ENCODE data around the gene UBB. TPM values are rescaled to one million over a fixed set of nuclear protein-coding genes. Genes with fewer than 3 reads are reported as not detected.
A peak's percentile ranks its signal among the peaks of the same experiment; 100 is the strongest.

UBB gene
- total RNA-seq, 1 donor from 2014 or later: 1,031 TPM

DNA sequence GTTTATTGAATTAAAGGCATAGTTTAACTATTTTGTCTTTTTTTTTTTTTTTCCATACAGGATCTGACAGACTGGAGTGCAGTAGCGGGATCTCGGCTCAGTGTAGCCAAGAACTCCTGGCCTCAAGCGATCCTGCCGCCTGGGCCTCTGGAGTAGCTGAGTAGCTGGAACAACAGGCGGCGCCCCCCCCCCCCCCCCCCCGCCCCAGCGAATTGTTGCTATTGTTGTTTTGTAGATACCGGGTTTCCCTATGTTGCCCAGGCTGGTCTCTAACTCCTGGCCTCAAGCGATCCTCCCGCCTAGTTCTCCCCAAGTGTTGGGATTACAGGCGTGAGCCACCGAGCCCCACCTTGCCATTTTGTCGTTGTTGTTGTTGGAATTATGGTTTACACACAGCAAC, 26.3 kb upstream of the UBB start:
- CTCF ChIA-PET: interaction anchor here (0.7 to 1.6 kb wide), 2 partner anchors 10 to 68 kb away, joined by 3 to 6 read pairs; no protein-coding TSS in a partner anchor
- TF ChIP-seq, protein P1, sequence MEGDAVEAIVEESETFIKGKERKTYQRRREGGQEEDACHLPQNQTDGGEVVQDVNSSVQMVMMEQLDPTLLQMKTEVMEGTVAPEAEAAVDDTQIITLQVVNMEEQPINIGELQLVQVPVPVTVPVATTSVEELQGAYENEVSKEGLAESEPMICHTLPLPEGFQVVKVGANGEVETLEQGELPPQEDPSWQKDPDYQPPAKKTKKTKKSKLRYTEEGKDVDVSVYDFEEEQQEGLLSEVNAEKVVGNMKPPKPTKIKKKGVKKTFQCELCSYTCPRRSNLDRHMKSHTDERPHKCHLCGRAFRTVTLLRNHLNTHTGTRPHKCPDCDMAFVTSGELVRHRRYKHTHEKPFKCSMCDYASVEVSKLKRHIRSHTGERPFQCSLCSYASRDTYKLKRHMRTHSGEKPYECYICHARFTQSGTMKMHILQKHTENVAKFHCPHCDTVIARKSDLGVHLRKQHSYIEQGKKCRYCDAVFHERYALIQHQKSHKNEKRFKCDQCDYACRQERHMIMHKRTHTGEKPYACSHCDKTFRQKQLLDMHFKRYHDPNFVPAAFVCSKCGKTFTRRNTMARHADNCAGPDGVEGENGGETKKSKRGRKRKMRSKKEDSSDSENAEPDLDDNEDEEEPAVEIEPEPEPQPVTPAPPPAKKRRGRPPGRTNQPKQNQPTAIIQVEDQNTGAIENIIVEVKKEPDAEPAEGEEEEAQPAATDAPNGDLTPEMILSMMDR (IDR thresholded peaks at IDR 0.05): no peak
- Mint-ChIP-seq H3K36me3 (ENCODE audit: low read depth) (no peaks in the 10 kb centered on the region), H3K27ac (no peak overlapping the region), H3K4me1 (peaks cover 18% of the 10 kb centered on the region), H3K27me3 (no peaks in the 10 kb centered on the region), H3K9me3 (no peaks in the 10 kb centered on the region), H3K4me3 (no peak overlapping the region)
- intact Hi-C loops (cut with micrococcal nuclease): no loop called here
- no peak for DNase-seq
- ATAC-seq (ENCODE audit: low read depth): no peak
- POLR2A ChIA-PET: interaction anchor here (0.6 to 0.9 kb wide), 2 partner anchors 26 to 46 kb away, joined by 6 to 8 read pairs; partner anchors contain the start of gene UBB

DNA sequence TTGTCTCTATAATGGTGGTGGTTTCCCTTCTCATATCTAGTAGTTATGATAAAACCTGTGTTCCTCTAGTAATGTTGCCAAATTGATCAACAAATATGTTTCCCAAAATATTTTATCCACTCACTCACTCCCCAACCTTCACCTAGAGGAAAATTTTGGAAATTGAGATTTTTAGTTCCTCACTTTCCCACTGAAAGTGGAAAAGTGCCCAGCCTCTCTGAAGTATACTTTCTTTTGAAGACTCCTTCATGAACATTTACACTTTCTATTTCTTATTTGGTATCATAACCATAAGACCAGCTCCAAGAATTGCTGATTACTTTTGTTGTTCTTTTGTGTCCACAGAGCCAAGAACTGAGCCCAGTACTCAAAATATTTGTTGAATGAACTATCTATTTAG, 22.5 kb upstream of the UBB start:
- TF ChIP-seq, protein P1 (IDR thresholded peaks at IDR 0.05): no peak
- no peaks in the 10 kb centered on the region for H3K27me3 Mint-ChIP-seq
- POLR2A ChIA-PET: no interaction called here

DNA sequence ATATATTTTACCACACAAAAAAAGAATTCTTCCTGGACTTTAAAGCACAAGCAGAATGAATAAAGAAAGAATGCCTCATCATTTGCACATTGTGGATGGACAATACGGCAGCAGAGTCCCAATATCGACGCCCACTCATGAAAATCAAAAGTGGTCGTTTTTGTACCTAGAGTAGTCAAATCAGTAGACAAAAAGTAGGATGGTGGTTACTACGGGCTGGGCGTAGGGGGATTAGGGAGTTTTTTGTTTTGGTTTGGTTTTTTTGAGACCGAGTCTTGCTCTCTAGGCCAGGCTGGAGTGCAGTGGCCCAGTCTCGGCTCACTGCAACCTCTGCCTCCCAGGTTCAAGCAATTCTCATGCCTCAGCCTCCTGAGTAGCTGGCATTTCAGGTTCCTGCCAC, 19.0 kb upstream of the UBB start:
- ChIA-PET CTCF (interaction anchor here (6.6 kb wide), 1 partner anchor 160 kb away, joined by 119 read pairs; no protein-coding TSS in a partner anchor), POLR2A (interaction anchor here (1.4 kb wide), 1 partner anchor 76 kb away, joined by 3 read pairs; no protein-coding TSS in a partner anchor)
- Mint-ChIP-seq H3K4me1 (peaks cover 4% of the 10 kb centered on the region), H3K27ac (no peak overlapping the region), H3K9me3 (no peaks in the 10 kb centered on the region), H3K27me3 (no peaks in the 10 kb centered on the region), H3K36me3 (ENCODE audit: low read depth) (no peaks in the 10 kb centered on the region), H3K4me3 (no peak overlapping the region)
- no peak for ATAC-seq (ENCODE audit: low read depth)
- intact Hi-C loops (cut with micrococcal nuclease): no loop called here
- TF ChIP-seq, protein P1 (IDR thresholded peaks at IDR 0.05): no peak
- DNase-seq: no peak

More for the DNA sequence above, 22.5 kb upstream of the UBB start:
- intact Hi-C loops (cut with micrococcal nuclease): no loop called here
- H3K9me3 Mint-ChIP-seq: no peaks in the 10 kb centered on the region
- ATAC-seq (ENCODE audit: low read depth): no peak
- H3K36me3 Mint-ChIP-seq (ENCODE audit: low read depth): no peaks in the 10 kb centered on the region
- DNase-seq: no peak
- CTCF ChIA-PET: interaction anchor here (1.0 to 1.4 kb wide), 3 partner anchors 57 to 163 kb away, joined by 3 to 5 read pairs (median 3); partner anchors contain the start of gene TRPV2
- H3K27ac Mint-ChIP-seq: no peak overlapping the region
- peaks cover 5% of the 10 kb centered on the region for H3K4me1 Mint-ChIP-seq
- H3K4me3 Mint-ChIP-seq: no peak overlapping the region

DNA sequence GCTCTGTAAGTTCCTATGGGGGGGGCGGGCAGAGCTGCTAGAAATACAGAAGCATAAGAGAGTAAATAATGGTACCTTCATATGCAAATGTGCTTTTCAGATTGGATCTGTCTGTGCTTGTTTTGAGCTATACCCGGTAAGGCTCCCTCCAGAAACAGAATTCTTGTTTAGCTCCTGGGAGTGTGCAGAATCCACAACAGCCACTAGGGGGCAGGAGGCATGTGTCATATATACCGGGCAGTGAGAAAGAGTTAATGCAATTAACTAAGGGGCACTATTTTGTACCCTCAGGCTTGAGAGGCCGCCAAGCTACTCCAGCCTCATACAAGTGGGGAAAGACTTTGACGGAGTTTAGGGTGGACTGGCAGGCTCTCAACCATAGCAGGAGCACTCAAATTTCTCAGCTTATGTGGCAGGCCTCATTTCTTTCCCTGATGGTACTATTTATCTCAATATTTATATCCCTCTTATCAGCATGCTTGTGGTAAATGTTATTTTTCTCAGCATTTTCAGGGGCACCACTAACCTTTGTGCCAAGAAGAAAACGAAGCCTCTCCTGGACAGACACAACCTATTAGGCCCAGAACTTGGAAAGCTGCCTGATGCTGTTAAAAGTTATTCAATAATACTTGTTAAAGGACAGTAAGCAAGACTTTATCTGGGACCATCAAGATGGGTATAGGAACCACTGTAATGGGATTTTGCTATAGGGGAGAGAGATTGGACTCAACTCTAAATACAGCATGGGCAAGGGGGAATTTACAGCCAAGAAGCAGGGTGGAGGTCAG, 16.9 kb upstream of the UBB start:
- Mint-ChIP-seq H3K4me1 (peaks cover 4% of the 10 kb centered on the region), H3K9me3 (no peaks in the 10 kb centered on the region), H3K4me3 (no peak overlapping the region), H3K27me3 (no peaks in the 10 kb centered on the region), H3K27ac (no peak overlapping the region), H3K36me3 (ENCODE audit: low read depth) (no peaks in the 10 kb centered on the region)
- ATAC-seq (ENCODE audit: low read depth): peak; percentile 97
- ChIA-PET CTCF (interaction anchor here (0.5 to 6.6 kb wide), 26 partner anchors 8 to 226 kb away, joined by 3 to 119 read pairs (median 6); partner anchors contain the start of genes CENPV, TRPV2 and UBB), POLR2A (interaction anchor here (0.5 to 1.9 kb wide), 9 partner anchors 11 to 172 kb away, joined by 3 to 20 read pairs (median 6); partner anchors contain the start of genes CENPV, NCOR1, TRPV2 and UBB)
- intact Hi-C loops (cut with micrococcal nuclease): loop anchor here (1.0 kb wide), 4 partner anchors 17 to 225 kb away; partner anchors contain the start of genes TRPV2 and UBB
- peak; percentile 56 for DNase-seq
- TF ChIP-seq, protein P1 (IDR thresholded peaks at IDR 0.05): peak; percentile 95

DNA sequence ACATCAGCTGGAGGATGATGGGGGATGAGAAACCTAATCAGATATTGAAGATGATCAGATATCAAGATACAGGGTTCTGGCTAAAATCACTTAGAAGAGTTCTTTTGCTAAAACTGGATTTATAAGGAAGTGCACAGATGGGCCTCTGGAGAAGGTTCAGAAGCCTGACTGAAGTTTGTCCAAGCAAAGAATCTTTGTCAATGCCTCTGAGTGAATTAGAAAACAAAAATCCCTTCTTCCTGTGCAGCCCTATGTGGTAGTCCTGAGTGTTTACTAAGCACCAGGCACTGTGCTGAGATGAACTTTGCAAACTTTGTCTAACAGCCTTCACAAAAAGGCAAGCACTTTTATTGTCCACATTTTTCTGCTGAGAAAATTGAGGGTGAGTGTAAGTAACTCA, 16.3 kb upstream of the UBB start:
- CTCF ChIA-PET: interaction anchor here (0.5 to 6.6 kb wide), 17 partner anchors 9 to 283 kb away, joined by 3 to 119 read pairs (median 8); partner anchors contain the start of genes CENPV, TRPV2 and UBB
- POLR2A ChIA-PET: interaction anchor here (0.8 to 1.9 kb wide), 7 partner anchors 12 to 171 kb away, joined by 3 to 20 read pairs (median 6); partner anchors contain the start of genes CENPV, NCOR1, TRPV2 and UBB
- Mint-ChIP-seq H3K9me3 (no peaks in the 10 kb centered on the region), H3K4me3 (no peak overlapping the region), H3K36me3 (ENCODE audit: low read depth) (no peaks in the 10 kb centered on the region), H3K27me3 (no peaks in the 10 kb centered on the region), H3K27ac (no peak overlapping the region), H3K4me1 (peaks cover 4% of the 10 kb centered on the region)
- DNase-seq: no peak
- ATAC-seq (ENCODE audit: low read depth): no peak
- intact Hi-C loops (cut with micrococcal nuclease): no loop called here
- TF ChIP-seq, protein P1 (IDR thresholded peaks at IDR 0.05): no peak

All from activated B cell treated with CpG ODN at 0.5 μM for 24 hours (primary cell).